Measurements from ENCODE around the gene CGN. TPM values are rescaled to one million over a fixed set of nuclear protein-coding genes. Genes with fewer than 3 reads are reported as not detected.

CGN gene
- total RNA-seq, 6 experiments from 2014 or later = 15.9 to 65.4 (median 38.6) TPM

DNA sequence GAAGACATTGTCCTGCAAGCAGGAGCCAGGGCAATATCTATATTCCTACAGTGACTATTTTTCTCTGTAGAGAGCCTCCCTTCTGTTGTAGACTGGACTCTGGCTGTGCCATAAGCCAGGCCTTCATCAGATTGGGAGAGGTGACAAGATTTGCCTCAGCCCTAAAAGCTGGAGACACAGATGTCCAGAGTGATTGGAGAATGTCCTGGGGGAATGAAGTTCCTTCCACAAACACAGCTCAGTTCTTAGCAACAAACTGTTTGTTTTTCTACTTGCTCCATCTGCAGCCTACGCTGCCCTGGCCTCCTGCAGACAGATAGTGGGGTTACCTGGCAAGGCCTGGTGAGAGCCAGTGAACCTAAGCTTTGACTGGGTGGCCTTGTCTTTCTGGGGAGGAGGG lies 70.7 kb downstream of the CGN start:
- Histone ChIP-seq H3K9me3 (no peaks in the 10 kb centered on the region), H3K27me3 (no peaks in the 10 kb centered on the region), H3K36me3 (peaks cover 0 to 3% (median 0%) of the 10 kb centered on the region in 4 donors), H3K4me3 (no peak overlapping the region), H3K27ac (no peak overlapping the region), H3K4me1 (no peaks in the 10 kb centered on the region)
- no peak for ATAC-seq
- intact Hi-C loops (cut with DNase I) = loop anchor here in 1 of 2 donors (10.0 kb wide), 1 partner anchor 263 kb away; no protein-coding TSS in a partner anchor
- WGBS (ENCODE audit: insufficient coverage, low coverage, low lambda C conversion rate, missing lambda C conversion rate) = no CpG with 5 or more reads among the region's 1 CpG
- TF ChIP-seq CTCF (IDR thresholded peaks at IDR 0.05) = no peak
- DNase-seq = no peak

DNA sequence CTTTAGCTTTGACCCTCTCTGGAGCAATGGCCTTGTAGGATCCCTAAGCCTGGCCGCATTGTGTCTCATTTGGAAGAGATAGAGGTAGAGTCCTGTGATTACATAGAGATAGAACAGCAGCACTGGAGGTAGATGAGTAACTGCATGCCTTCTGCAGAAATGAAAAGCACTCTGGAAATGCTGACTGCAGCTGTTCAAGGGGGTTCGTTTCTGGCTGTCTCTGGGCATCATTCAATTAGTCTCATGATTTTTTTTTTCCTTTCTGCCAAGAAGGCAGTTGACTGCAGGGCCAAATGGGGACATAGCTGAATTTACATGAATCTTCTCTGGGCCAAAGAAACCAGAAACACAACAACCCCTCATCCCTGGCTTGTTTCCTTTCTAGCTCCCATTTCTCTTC lies 72.6 kb downstream of the CGN start:
- 40% methylated on average over 1 of the region's 2 CpGs for WGBS (ENCODE audit: insufficient coverage, low coverage, low lambda C conversion rate, missing lambda C conversion rate)
- TF ChIP-seq CTCF (IDR thresholded peaks at IDR 0.05) (no peak), POLR2A (IDR thresholded peaks at IDR 0.05) (no peak)
- no peaks in the 10 kb centered on the region for H3K9me3 ChIP-seq
- H3K36me3 ChIP-seq = peaks cover 0 to 1% (median 0%) of the 10 kb centered on the region in 4 donors
- H3K4me1 ChIP-seq = no peaks in the 10 kb centered on the region
- DNase-seq (no peak), ATAC-seq (no peak)
- no peaks in the 10 kb centered on the region for H3K27me3 ChIP-seq
- H3K4me3 ChIP-seq = no peak overlapping the region
- H3K27ac ChIP-seq = no peak overlapping the region
- intact Hi-C loops (cut with DNase I) = loop anchor here in 1 of 2 donors (10.0 kb wide), 1 partner anchor 261 kb away; no protein-coding TSS in a partner anchor

DNA sequence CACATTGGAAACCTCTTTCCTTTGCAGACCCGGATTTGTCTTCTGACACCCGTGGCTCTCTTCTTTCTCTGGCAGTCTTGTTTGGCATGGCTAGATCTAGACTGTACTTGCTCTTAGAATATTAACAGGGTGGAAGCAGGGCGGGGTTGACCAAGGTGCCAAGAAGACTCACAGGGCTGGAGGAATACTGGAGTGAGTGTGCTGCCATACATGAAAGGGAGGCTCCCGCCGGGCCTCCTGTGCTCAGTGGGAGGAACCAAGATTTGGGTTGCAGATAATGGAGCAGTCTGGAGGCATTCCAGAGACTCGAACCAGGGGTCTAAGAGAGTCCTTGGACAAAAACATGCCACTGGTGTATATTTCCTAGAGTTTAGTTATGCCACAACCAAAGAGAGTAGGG lies 73.1 kb downstream of the CGN start:
- no peak for TF ChIP-seq CTCF (IDR thresholded peaks at IDR 0.05)
- TF ChIP-seq POLR2A (IDR thresholded peaks at IDR 0.05) = no peak
- Histone ChIP-seq H3K27me3 (no peaks in the 10 kb centered on the region), H3K4me3 (no peak overlapping the region), H3K27ac (no peak overlapping the region), H3K36me3 (no peaks in the 10 kb centered on the region), H3K9me3 (no peaks in the 10 kb centered on the region), H3K4me1 (no peaks in the 10 kb centered on the region)
- DNase-seq = no peak
- ATAC-seq = no peak
- intact Hi-C loops (cut with DNase I) = loop anchor here in 1 of 2 donors (10.0 kb wide), 1 partner anchor 261 kb away; no protein-coding TSS in a partner anchor
- 70% methylated on average over 3 of the region's 6 CpGs for WGBS (ENCODE audit: insufficient coverage, low coverage, low lambda C conversion rate, missing lambda C conversion rate)

DNA sequence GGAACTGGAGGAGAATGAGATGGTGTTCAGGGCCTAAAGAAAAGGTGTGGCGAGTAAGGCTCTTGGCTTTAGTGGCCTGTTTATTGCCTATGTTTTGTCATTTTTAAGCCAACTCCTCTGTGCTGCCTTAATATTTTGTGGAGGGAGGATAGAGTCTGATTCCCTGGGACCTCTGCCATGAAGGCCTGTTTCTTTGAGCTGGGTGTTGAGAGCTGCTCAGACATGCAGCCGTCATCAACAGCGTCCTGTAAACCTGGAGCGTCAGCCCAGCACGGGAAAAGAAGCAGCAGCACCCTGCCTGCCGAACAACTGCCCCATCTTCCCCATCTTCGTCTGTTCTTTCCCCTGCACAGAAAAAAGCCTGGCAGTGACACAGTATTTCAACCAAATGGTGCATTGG lies 73.6 kb downstream of the CGN start:
- no peak overlapping the region for H3K27ac ChIP-seq

More for the DNA sequence above, 73.6 kb downstream of the CGN start:
- H3K27me3 ChIP-seq = no peaks in the 10 kb centered on the region
- H3K4me1 ChIP-seq = no peaks in the 10 kb centered on the region
- TF ChIP-seq CTCF (IDR thresholded peaks at IDR 0.05) (no peak), POLR2A (IDR thresholded peaks at IDR 0.05) (no peak)
- ATAC-seq (no peak), DNase-seq (no peak)
- no peak overlapping the region for H3K4me3 ChIP-seq
- H3K36me3 ChIP-seq = no peaks in the 10 kb centered on the region
- 89% methylated on average over 1 of the region's 7 CpGs for WGBS (ENCODE audit: insufficient coverage, low coverage, low lambda C conversion rate, missing lambda C conversion rate)
- intact Hi-C loops (cut with DNase I) = loop anchor here in 1 of 2 donors (10.0 kb wide), 1 partner anchor 260 kb away; no protein-coding TSS in a partner anchor
- H3K9me3 ChIP-seq = no peaks in the 10 kb centered on the region

Data from right lobe of liver (tissue), 6 donors.